Activated CD4-positive, alpha-beta T cell treated with anti-CD3 and anti-CD28 coated beads, Interleukin-2, amount 50 U/mL, for 48 hours (primary cell): ENCODE data around the gene RIN1.
A peak's percentile ranks its signal among the peaks of the same experiment; 100 is the strongest.
"Not testable (repeated sequence)": the region's sequence is repeated elsewhere in the genome, so short reads cannot be mapped to it uniquely, and the experiment has no call there.

ENCODE experiments used
- DNase-seq, 2 experiments: peaks; one replicate each; pipeline ENCODE4 v3.0.0-alpha.2; 2020

The RIN1 gene

DNA sequence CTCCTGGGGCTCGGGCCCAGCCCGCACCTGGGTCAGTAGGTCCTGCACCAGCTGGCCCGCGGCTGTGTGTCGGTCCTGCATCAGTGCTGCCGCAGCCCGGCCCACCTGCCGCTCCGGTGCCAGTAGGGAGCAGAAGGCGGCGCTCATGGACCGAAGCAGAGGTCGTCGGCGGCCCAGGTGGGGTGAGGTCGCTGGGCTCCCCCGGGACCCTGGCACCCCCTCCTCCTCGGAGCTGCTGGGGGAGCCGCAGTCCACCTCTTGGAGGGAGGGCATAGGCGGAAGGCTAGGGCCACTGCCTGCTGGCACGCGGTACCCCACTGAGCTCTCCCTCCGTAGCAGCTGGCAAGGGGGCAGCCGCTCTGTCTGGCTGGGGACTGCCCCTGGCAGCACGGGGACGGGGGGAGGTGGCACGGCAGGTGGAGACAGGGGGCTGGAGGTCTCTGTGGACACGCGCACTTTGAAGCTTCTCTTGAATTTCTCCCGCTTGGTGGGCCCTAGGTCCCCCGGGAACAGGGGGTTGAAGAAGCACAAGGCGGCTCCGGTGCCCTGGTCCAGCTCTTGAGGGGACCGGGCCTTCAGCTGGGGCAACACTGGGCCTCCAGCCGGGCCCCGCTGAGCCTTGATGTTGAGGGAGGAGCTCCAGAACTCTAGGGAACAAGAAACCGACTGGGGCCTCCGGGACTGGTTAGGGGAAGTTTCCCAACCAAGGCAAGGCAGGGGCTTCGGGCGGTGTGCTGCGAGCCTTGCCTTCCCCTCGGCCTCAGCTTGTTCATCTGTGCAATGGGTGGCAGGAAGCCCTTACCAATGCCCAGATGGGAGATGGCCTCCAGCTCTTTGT is 1.4 kb downstream of the RIN1 start:
- no peak for DNase-seq

DNA sequence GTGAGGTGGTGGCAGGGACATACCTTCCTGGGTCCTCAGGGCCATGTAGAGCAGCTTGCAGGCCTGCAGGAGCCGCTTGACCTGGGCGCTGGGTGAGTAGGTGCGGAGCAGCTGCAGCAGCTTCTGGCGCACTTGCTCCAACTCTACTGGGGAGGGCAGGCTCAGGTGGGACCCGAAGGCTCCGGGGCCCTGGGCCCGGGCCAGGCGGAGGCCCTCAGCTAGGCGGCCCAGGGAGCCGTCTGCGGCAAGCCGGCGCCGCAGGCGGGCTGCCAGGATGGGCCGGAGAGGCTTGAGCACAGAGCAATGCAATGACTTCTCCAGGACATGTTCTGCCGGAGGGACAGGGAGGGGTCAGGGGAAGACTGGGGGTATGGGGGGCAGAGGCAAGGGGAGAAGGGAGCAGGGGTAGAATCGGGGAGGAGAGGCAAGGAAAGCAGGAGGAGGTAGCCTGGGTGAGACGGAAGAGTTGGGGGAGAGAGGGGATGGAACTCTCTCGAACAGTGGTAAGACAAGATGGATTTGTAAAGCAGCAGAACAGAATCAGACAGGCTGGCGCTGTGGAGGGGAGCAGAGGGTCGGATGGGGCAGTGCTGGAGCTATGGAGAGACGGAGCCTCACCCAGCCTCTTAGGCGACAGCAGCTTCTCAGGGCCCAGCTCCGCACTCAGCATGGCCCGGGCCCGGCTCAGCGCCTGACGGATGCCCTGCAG is 2.2 kb downstream of the RIN1 start:
- DNase-seq = no peak

DNA sequence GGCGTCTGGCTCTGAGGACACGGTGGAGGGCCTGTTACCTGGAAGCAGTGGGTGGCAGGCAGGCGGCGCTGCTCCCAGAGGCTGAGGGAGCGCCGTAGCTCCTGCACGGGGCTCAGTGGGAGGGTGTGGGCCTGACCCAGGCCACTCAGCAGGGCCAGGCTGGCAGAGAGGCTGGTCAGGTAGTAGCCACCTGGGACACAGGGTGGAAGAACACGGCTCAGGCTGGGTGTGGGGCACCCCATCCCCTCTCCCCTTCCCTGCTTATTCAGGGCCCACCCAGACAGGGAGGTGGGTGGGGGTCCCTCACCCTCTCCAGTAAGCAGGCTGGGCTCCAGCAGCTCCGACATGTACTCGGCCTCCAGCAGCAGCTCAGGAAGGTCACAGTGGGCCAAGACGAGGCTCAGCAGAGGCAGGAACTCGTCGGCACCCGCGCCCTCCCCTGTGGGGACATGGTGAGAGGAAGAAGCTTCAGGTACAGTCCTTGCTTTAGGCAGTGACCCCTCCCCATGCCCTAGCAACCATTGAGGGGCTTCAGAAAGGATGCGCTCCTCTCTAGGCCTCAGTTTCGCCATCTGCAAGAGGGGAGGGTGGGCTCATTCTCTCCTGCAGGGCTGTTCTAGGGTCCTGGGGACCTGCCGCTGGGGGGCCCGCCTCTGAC is 2.9 kb downstream of the RIN1 start:
- DNase-seq = no peak

DNA sequence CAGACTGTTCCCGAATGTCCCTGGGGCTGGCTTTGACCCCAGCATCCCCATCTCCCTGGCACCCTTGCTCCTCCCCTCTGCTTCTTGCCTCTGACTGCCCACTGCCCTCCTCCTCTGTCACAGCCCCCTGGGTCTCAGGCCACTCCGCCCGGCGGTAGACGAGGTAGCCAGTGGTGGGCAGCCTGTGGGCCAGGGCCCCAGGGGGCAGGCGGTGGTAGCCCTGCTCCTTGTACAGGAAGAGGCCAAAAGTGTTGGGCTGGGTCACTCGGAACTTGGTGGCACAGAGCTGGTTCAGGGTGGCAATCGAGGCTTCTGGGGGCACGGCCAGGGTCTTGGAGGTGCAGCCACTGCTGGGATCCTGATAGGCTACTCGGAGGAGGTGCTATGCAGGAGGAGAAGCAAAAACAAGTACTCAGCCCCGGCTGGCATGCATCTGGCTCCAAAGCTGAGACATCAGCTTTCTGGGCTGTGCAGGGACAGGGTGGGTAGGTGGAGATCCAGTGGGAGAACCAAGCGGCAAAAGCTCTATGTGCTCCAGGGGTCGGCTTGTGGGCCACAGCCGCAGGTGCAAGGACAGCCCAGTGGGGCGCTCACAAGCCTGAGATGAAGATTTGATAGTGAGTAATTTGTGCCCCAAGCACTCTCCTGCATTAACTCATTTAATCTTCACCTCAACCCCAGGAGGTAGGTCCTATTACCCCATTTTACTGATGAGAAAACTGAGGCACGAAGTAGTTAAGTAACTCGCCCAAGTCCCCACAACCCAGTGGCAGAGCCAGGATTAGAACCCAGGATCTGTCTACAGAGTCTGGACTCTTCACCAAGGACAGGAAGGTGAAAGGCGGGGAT is 3.6 kb downstream of the RIN1 start:
- no peak for DNase-seq

DNA sequence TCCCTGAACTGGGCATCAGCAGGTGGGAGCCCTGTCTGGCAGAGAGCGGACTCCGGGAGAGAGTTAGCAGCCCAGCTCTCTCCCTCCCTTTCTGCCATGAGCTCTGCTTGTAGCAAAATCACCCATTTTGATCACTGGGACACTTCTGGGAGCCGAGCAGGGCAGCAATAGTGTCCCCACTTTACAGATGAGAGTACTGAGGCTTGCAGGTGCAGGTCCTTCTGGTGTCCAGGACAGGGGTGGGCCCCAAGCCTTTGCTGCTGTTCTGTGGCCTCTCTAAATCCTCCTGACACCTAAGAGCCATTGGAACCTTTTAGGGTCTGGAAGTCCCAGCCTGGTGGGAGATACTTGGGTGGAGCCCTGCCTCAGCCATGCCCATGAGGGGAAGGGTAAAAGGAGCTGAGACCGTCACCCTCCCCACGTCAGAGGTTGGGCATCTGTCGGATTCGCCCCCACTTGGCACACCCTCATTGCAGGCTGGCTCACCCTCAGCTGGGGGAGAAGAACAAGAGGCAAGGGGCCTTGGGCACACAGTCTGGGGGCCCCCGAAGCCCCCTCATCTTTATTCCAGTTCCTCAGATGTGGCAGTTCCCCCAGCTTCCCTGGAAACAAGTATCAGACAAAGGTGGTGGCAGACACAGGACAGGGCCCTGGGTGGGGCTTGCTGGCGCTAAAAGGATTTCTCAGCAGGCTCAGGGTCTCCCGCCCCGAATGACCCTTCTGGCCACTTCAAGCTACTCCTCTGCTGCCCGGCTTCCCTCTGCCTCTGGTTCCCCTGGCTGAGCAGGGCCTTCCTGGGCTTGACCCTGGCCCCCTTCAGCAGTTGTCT is 4.5 kb downstream of the RIN1 start:
- no peak for DNase-seq

DNA sequence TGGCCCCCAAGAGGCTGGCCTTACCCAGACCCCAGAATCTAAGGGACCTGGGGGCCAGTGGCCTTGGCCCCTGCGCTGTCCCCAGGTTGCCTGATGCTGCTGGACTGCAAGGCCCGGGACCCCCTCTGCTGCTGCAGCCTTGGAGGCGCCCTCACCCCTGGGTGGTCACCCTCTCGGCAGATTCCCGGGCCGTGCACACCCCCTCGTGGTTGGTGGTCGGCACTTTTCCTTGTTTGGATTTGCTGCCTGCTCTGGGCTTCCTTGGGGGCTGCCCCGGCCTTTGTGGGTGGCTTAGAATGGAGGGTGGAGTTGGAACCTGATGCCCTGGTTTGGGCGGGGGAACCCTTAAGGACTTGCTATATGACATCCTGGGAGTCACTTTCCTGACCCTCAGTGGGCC is 5.3 kb downstream of the RIN1 start:
- DNase-seq = no peak

DNA sequence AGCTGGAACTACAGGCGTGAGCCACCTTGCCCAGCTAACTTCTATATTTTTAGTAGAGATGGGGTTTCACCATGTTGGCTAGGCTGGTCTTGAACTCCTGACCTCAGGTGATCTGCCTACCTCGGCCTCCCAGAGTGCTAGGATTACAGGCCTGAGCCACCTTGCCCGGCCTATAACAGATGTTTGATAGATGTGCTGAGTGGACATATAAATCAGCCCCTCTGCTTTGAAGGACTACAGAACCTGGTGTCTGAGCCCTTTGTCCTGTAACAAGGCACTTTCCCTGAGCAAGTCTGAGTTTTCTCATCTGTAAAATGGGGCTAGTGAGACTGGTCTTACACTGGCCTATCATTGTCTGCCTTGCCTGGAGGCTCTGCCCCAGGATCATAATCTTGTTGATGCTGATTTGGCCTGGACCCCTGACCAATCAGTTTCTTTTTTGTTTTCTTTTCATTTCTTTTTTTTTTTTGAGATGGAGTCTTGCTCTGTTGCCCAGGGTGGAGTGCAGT is 7.0 kb downstream of the RIN1 start:
- no peak for DNase-seq

DNA sequence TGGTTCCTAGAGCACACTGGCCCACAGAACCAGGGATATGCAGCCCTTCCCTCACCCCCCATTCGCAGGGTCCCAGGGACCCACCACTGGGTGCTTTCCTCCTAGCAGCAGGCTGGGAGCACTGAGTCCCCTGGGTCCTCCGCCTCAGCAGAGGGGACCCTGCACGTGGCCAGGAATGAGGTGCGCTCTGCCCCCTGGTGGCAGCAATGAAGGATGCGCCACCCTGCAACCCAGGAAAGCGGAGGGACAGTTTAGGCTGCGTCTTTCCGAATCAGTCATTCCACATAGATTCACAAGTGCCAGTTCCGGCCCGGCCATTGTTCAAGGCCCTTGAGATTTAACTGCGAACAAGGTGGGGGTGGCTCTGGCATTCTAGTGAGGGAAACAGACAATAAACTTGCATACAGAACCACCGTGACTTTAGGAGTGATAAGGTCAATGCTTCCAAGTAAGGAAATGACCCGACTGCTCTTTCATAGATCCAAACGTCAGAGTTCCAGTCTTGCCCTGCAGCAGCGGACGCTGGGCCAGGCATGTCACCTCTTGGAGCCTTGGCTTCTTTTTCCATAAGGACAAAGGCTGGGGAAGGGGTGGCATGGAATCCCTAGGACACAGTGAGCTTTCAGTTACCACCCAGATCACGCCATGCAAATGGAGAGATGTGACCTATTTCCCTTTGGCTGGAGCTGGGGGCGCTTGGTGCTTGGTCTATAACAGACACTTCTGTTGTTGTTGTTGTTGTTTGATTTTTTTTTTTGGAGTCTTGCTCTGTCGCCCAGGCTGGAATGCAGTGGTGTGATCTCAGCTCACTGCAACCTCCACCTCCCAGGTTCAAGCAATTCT is 7.7 kb downstream of the RIN1 start:
- peak; percentile 84 to 89 for DNase-seq

DNA sequence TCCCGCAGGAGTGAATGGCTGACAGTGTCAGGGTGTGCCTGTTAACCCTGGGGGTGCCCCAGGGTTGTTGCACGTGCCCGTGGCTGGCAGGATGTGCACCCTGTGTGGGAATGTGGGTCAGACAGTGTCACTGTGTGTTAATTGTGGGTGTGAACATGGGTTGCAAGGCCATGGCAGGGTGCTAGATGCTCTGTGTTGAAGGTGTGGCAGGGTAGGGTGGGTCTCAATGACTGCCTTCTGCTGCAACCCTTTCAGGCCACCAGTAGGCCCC is 8.3 kb downstream of the RIN1 start:
- no peak for DNase-seq

DNA sequence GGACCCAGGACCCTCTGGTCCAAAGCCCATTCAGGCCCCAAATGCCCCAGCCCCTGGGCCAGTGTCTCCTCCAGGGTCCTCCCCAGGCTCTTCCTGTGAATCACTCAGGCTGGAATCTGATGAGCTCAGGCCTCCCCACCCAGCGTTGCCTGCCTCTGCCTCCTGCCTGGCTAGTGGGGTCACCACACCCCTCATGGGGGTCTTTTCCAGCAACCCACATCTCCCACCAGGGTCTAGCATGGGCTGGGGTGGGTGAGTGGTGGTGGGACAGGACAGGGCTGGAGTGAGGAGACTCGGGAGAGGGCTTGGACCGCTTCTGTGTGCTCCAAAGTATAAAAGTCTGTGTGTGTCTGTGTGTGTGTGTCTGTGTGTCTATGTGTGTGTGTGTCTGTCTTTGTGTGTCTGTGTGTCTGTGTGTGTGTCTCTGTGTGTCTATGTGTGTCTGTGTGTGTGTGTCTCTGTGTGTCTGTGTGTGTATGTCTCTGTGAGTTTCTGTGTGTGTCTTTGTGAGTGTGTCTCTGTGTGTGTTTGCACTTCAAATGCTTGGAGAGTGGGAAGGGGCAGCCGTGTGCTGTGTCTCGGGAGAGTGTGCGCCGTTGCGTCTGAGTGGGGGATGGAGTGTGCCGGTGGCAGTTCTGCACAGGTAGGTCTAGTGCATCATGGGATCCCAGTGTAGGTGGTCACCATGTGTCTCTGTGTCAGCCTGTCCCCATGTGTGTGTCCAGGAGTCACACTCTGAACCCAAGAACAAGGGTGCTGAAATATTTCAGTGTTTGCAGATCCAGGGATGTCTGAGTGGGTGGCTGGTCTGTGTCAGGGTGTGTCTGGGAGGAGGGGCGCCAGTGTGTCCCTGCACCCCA is 8.8 kb downstream of the RIN1 start:
- no peak for DNase-seq

DNA sequence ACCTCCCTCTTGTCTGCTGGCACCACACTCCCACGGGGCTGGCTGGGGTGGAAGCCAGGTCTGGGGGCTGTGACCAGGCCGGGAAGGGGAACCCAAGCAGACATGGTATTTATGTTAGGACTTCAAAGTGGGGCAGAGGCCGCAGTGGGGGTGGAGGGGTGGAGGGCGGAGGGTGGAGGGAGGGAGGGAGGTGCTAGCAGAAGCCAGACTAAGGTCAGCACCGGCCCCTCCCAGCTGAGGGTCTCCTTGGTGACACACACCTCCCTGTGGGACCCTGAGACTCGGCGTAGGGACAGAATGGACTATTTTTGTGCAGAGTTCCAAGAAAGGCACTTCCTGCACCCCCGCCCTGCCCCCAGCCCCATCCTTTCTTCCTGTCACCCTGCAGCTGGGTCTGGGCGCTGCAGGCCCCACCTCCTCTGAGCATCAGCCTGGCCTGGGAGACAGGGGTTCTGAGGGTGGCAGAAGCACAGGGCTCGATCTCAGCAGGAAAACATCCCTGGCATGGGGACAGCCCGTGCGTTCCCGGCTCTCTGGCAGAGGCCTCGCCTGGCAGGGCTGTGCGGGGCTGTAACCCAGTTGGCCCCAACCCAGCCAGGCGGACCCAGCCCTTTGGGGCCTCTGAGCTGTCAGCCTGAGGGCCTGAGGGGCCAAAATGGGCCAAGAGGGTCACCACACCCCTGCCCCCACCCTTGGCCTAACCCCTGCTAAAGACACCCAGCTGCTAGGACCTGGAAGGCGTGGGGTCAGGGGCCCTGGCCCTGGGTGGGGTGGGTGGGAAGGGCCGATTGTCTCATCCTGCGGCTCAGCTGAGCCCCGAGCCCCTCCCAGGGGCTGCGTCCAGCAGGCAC is 9.7 kb downstream of the RIN1 start:
- DNase-seq = no peak

DNA sequence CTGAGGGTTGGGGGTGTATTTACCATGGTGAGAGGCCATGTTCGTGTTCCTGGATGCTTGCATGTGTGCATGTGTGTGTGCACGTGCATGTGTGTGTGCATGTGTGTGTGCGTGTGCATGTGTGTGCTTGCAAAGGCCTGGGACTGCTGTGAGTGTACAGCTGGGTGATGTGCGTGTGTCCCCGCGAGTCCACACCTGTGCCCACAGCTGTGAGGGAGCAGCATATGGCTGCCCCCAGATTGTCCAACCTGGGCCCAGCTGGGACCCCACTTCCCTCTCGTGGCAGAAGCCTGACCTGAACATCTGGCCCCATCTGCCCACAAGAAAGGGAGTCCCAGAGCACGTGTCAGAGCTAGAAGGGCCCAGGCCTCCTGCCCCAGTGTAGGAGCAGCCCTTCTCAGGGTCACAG is 11.0 kb downstream of the RIN1 start:
- DNase-seq = no peak

DNA sequence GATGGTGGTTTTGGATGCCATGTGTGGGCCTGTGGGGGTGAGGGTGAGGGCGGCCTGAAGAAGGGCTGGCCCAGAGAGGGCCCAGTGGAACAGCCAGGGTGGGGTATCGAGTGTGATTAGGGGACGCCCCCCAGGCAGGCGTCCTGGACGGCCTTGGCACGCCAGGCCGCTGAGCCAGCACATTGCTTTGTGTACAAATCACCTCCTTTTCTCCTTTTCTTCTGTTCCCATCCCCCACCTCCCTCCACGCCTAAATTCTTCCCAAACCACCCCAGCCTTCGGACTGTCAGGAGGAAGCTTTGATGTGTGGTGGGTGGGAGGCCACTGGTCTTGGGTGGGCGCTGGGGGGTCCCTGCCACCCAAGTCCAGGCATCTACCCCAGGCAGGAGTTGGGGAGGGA is 11.6 kb downstream of the RIN1 start:
- no peak for DNase-seq

DNA sequence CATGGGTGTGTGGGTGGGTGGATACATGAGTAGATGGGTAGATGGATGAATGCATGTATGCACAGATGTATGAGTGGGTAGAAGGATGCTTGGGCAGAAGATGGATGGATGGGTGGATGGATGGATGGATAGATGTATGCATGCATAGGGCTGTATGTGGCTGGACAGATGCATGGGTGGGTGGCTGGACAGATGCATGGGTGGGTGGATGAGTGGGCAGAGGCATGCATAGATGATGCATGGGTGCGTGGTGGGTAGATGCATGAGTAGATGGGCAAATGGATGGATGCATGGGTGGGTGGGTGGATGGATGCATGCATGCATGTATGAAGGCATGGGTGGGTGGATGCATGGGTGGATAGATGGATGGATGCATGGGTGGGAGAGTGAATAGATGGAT is 12.6 kb downstream of the RIN1 start:
- DNase-seq = no peak

DNA sequence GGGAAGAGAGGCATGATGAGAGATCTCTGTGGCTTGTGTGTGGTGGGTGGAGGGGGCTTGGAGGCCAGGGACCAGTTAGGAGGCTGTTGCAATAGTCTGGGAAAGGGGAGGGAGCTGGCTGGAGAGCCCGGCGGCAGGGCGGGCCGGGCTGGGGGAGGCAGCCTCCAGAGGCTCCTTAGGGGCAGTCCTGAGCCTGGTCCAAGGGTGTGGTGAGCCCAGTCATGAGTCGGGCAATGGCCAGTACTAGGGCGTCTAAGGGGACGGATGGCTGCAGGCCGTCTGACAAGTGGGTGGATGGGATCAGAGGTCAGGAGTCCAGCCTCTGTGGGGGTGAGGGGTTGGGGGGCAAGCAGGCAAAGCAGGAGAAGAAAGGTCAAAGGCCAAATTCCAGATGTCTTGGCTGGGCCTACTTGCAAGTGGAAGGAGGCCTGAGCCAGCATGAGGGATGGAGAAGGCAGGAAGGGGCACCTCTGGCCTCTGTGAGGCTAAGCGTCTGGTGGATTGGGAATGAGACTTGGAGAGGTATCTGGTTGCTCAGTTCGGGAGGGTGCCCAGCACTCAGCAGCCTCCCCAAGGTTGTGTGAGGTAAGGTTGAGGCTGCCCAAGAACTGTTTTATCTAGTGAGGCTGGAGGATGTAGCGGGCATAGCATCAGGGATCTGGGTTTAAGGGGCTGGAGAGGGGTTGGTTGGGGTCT is 13.4 kb downstream of the RIN1 start:
- no peak for DNase-seq

DNA sequence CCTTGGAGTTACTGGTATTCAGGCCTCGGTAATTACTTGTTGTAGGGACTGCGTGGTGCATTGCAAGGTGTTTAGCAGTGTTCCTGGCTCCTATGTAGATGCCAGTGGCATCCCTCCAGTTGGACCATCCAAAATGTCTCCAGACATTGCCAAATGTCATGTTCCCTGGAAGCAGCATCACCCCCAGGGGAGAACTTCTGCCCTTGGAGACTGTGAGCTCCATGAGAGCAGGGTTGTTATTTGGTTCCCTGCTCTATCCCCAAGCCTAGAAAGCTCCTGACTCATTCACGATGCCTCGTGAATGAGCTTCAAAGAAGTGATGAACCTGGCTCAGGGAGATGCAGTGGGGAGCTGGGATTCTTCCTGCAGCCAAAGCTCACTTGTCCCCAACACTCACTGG is 14.6 kb downstream of the RIN1 start:
- no peak for DNase-seq

DNA sequence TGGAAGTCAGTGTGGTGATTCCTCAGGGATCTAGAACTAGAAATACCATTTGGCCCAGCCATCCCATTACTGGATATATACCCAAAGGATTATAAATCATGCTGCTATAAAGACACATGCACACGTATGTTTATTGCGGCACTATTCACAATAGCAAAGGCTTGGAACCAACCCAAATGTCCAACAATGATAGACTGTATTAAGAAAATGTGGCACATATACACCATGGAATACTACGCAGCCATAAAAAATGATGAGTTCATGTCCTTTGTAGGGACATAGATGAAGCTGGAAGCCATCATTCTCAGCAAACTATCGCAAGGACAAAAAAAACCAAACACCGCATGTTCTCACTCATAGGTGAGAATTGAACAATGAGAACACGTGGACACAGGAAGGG is 15.5 kb downstream of the RIN1 start:
- DNase-seq = not testable (repeated sequence)

DNA sequence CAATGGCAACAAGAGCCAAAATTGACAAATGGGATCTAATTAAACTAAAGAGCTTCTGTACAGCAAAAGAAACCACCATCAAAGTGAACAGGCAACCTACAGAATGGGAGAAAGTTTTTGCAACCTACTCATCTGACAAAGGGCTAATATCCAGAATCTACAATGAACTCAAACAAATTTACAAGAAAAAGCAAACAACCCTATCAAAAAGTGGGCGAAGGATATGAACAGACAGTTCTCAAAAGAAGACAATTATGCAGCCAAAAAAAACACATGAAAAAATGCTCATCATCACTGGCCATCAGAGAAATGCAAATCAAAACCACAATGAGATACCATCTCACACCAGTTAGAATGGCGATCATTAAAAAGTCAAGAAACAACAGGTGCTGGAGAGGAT is 15.9 kb downstream of the RIN1 start:
- not testable (repeated sequence) for DNase-seq

DNA sequence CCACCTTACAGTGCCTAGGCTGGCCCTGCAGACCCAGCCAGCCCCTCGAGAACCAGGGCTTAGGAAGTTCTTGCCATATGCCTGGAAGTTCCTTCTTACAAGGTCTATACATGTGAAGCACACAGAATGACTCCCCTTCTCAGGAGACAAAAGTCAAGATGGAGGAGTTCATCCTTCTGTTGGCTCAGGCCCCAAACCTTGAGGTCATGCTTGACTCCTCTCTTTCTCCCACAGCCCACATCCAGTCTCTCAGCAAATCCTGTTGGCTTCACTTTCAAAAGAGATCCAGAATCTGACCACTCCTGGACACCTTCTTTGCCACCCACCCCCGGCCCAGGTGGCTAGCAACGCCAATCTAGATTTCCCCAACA is 17.6 kb downstream of the RIN1 start:
- no peak for DNase-seq
